ENCODE results near the gene SKAP2.

Gene SKAP2

GRCh38 chr7:26861050-26861449 lies 3.3 kb downstream of the SKAP2 start:
- TF ChIP-seq CTCF (IDR thresholded peaks at IDR 0.05; ENCODE audit: low read depth, low read length): no peak
- Histone ChIP-seq H3K4me3 (ENCODE audit: low read depth, low read length) (no peak overlapping the region), H3K9me3 (ENCODE audit: severe bottlenecking) (peaks cover 4% of the 10 kb centered on the region), H3K27me3 (ENCODE audit: insufficient read depth, low read depth, severe bottlenecking) (peaks cover 3% of the 10 kb centered on the region), H3K27ac (no peak overlapping the region), H3K36me3 (no peaks in the 10 kb centered on the region)
- no peak for DNase-seq

- Histone ChIP-seq H3K27me3 (ENCODE audit: insufficient read depth, low read depth, severe bottlenecking) (peaks cover 3% of the 10 kb centered on the region), H3K9me3 (ENCODE audit: severe bottlenecking) (no peaks in the 10 kb centered on the region), H3K27ac (no peak overlapping the region), H3K4me3 (ENCODE audit: low read depth, low read length) (no peak overlapping the region), H3K36me3 (no peaks in the 10 kb centered on the region)
- DNase-seq: peak; percentile 18
- peak; percentile 43 for TF ChIP-seq CTCF (IDR thresholded peaks at IDR 0.05; ENCODE audit: low read depth, low read length)
Observed at GRCh38 chr7:26860361-26860760, 4.0 kb downstream of the SKAP2 start.

- no peak for TF ChIP-seq CTCF (IDR thresholded peaks at IDR 0.05; ENCODE audit: low read depth, low read length)
- H3K4me3 ChIP-seq (ENCODE audit: low read depth, low read length): no peak overlapping the region
- H3K27me3 ChIP-seq (ENCODE audit: insufficient read depth, low read depth, severe bottlenecking): peaks cover 3% of the 10 kb centered on the region
- no peaks in the 10 kb centered on the region for H3K9me3 ChIP-seq (ENCODE audit: severe bottlenecking)
- DNase-seq: no peak
- no peak overlapping the region for H3K27ac ChIP-seq
- no peaks in the 10 kb centered on the region for H3K36me3 ChIP-seq
Observed at GRCh38 chr7:26859720-26860119, 4.7 kb downstream of the SKAP2 start.

- DNase-seq: no peak
- no peak overlapping the region for H3K27ac ChIP-seq
- no peaks in the 10 kb centered on the region for H3K36me3 ChIP-seq
- no peak overlapping the region for H3K4me3 ChIP-seq (ENCODE audit: low read depth, low read length)
- H3K9me3 ChIP-seq (ENCODE audit: severe bottlenecking): no peaks in the 10 kb centered on the region
- no peak for TF ChIP-seq CTCF (IDR thresholded peaks at IDR 0.05; ENCODE audit: low read depth, low read length)
- H3K27me3 ChIP-seq (ENCODE audit: insufficient read depth, low read depth, severe bottlenecking): peaks cover 3% of the 10 kb centered on the region
Observed at GRCh38 chr7:26858735-26859134, 5.7 kb downstream of the SKAP2 start.

- H3K4me3 ChIP-seq (ENCODE audit: low read depth, low read length): no peak overlapping the region
Observed at GRCh38 chr7:26858241-26858715, 6.1 kb downstream of the SKAP2 start.

More at GRCh38 chr7:26858241-26858715, 6.1 kb downstream of the SKAP2 start:
- H3K36me3 ChIP-seq: no peaks in the 10 kb centered on the region
- peaks cover 3% of the 10 kb centered on the region for H3K27me3 ChIP-seq (ENCODE audit: insufficient read depth, low read depth, severe bottlenecking)
- TF ChIP-seq CTCF (IDR thresholded peaks at IDR 0.05; ENCODE audit: low read depth, low read length): no peak
- no peaks in the 10 kb centered on the region for H3K9me3 ChIP-seq (ENCODE audit: severe bottlenecking)
- DNase-seq: no peak
- no peak overlapping the region for H3K27ac ChIP-seq

Measured in WERI-Rb-1 (cell line).